GM13977 (cell line): ENCODE measurements around the gene NPDC1.

Experiments used
- DNase-seq: peaks from one replicate; pipeline ENCODE4 v3.0.0; 2012; ENCODE audit warnings: low spot score
- in situ Hi-C: fragments of 300-500 bp; cut with MboI; formaldehyde crosslinking; loops from one replicate; pipeline ENCODE4 v1.12.0; 2022; ENCODE audit warnings: low sequenced_read_pairs, low pct_unique_long_range_greater_than_20kb, mixed read lengths, inconsistent platforms; ENCODE audit not compliant: unreplicated experiment
- TF ChIP-seq, protein P1 (sequence below): IDR thresholded peaks from 2 replicates; pipeline ENCODE4 v1.5.1; 2012; ENCODE audit warnings: mild to moderate bottlenecking, control low read depth; ENCODE audit not compliant: insufficient read depth; ENCODE audit errors: extremely low read depth, missing control alignments

NPDC1 gene

DNA sequence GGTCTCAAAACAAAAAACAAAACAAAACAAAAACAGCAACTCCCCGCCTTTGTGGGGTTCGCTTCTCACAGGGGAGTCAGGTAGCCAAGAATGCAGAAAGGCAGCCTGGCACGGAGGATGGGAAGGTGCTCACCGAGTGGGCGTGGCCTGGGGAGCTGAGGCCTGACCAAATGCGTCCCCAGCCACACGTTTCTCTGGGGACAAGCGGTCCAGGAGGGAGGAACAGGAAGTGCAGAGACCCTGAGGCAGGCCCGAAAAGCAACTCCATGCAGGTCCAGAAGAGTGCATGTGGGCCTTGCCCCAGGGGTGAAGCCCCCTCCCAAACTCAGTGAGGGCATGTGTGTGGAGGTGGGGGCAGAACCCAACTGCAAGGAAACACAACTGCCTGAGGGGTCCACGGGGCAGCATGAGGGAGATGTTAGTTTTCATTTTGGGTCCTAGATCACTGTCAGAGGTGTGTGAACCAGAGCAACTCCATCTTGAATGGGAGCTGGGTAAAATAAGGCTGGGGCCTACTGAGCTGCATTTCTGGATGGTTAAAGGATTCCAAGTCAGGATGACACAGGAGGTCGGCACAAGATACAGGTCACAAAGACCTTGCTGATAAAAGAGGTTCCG, 28.8 kb upstream of the NPDC1 start:
- TF ChIP-seq, protein P1, sequence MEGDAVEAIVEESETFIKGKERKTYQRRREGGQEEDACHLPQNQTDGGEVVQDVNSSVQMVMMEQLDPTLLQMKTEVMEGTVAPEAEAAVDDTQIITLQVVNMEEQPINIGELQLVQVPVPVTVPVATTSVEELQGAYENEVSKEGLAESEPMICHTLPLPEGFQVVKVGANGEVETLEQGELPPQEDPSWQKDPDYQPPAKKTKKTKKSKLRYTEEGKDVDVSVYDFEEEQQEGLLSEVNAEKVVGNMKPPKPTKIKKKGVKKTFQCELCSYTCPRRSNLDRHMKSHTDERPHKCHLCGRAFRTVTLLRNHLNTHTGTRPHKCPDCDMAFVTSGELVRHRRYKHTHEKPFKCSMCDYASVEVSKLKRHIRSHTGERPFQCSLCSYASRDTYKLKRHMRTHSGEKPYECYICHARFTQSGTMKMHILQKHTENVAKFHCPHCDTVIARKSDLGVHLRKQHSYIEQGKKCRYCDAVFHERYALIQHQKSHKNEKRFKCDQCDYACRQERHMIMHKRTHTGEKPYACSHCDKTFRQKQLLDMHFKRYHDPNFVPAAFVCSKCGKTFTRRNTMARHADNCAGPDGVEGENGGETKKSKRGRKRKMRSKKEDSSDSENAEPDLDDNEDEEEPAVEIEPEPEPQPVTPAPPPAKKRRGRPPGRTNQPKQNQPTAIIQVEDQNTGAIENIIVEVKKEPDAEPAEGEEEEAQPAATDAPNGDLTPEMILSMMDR: no peak
- in situ Hi-C loops: no loop called here
- no peak for DNase-seq

GRCh38 chr9:137073992-137074399, 28.0 kb upstream of the NPDC1 start:
- TF ChIP-seq, protein P1: no peak
- in situ Hi-C loops: no loop called here
- DNase-seq: no peak

- no peak for DNase-seq
- in situ Hi-C loops: no loop called here
- TF ChIP-seq, protein P1: no peak
Observed at GRCh38 chr9:137071282-137071681, 25.3 kb upstream of the NPDC1 start.

DNA sequence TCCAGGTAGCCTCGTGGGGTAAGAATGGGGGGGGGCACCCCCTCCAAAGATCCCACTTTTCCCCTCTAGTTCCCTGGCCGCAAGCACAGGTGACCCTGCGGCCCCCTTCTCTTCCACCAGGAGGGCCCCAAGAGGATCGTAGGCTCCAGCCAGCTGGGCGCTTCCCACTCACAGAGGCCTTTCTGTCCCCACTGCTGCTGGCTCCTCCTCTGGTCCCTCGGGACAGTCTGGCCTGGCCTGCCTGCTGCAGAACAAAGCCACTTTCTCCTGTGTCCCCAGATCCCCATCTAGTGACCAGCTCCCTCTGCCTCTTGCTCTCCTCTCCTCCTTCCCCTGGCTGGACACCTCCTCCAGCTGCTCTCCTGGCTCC, 24.9 kb upstream of the NPDC1 start:
- TF ChIP-seq, protein P1: no peak
- in situ Hi-C loops: no loop called here
- DNase-seq: peak; percentile 51

DNA sequence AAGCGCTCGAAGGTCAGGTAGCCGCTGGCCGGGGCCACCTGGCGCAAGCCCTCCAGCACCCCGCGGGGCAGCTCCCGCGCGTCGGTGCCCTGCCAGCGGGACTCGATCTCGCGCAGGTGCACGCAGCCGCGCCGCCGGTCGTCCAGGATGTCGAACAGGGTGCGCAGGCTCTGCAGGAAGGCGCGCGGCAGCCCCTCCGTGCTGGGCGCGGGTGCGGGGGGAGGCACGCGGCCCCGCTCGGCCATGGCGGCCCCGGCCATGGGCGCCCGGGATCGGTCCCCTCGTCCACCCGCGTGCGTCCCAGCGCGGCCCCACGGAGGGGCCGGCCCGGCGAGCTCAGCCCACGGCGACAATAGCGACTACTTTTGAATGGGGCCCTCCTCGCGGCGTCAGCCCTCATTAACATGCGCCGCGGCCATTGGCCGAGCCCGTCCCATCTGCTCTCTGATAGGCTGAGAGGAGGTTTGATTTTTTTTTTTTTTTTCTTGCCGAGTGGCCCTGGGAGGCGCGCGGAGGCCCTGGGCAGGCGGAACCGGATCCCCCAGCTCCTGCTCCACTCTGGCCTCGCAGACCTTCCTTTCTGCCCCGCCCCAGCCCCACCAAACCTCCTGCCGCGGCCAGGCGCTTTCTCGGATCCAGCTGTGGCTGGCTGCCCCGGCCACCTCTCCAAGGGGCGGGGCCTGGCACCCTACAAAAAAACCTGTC, 24.4 kb upstream of the NPDC1 start, which contains the start of gene SAPCD2:
Gene SAPCD2 (minus strand): TSS at position 357 of the 705 bp plus-strand sequence. CDS start 97 bp downstream, at position 260.
- peak; percentile 95 for DNase-seq
- TF ChIP-seq, protein P1: no peak
- in situ Hi-C loops: no loop called here

DNA sequence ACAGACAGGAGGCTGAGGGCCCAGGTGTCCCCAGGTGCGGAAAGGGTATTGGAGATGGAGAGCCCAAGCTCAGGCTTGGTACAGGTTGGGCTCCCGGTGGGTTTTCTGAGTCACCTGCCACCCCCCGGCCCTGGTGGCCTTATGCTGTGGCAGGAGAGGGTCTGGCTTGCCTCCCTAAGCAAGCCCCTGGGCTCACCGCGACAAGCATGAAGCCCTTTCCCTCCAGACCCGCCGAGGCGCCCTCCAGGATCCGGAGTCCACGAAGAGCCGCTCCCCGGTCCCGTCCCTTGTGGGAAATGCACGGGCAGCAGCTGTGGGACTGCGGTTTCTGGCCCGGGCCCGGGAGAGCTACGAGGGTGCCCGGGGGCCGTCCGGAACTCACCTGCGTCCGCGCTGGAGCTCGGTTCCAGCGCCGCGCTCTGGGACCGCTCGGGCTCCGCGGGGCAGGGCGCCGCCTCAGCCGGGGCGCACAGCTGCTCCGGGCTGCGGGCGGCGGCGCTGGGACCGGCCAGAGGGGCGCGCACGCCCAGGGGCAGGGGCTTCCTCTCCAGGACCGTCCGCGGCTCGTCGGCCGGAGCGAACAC, 23.6 kb upstream of the NPDC1 start:
- TF ChIP-seq, protein P1: no peak
- in situ Hi-C loops: no loop called here
- no peak for DNase-seq
